ENCODE measurements around the gene SLC16A7. TPM values are rescaled to one million over a fixed set of nuclear protein-coding genes. Genes with fewer than 3 reads are reported as not detected.

The SLC16A7 gene
- total and polyA plus RNA-seq, 9 of the 15 experiments (the other 6 are each of a cell fraction or from before 2014, with no cell fraction given), result 0.18 TPM; not detected in 8

- ATAC-seq, result no peak
- Histone ChIP-seq H3K27ac (ENCODE audit: extremely low read depth, low read depth, low read length) (no peak overlapping the region), H3K79me2 (ENCODE audit: control insufficient read depth, insufficient read depth, low read length) (no peaks in the 10 kb centered on the region), H3K4me2 (ENCODE audit: insufficient read depth, low read length) (no peak overlapping the region), H3K9ac (ENCODE audit: insufficient read depth in 1 of 2, low read depth in 2 of 2, low read length in 2 of 2) (no peak overlapping the region), H4K20me1 (replicated peaks; ENCODE audit: control insufficient read depth, insufficient read depth, low read length) (no peaks in the 10 kb centered on the region), H3K9me3 (replicated peaks; ENCODE audit: control insufficient read depth, insufficient read depth, low read depth, low read length) (no peaks in the 10 kb centered on the region), H3K4me1 (replicated peaks in 1 of 2; ENCODE audit: control insufficient read depth in 2 of 2, insufficient read depth in 2 of 2, low read length in 2 of 2) (no peaks in the 10 kb centered on the region), H2AFZ (ENCODE audit: low read depth, low read length) (no peak overlapping the region), H3K9me1 (ENCODE audit: control insufficient read depth, insufficient read depth, low read length) (no peaks in the 10 kb centered on the region), H3K36me3 (ENCODE audit: control insufficient read depth, insufficient read depth, low read length) (no peaks in the 10 kb centered on the region), H3K27me3 (ENCODE audit: control insufficient read depth in 2 of 2, insufficient read depth in 2 of 2, low read length in 2 of 2) (no peaks in the 10 kb centered on the region), H3K4me3 (no peak overlapping the region)
- no peak for DNase-seq (ENCODE audit: extremely low read depth in 1 of 4, low spot score in 3 of 4)
- TF ChIP-seq ZBTB9 (CRISPR knock-in tag; IDR thresholded peaks at IDR 0.05) (no peak), ATF7 (IDR thresholded peaks at IDR 0.05) (no peak), ETV6 (IDR thresholded peaks at IDR 0.05; ENCODE audit: borderline replicate concordance in 1 of 2, low read depth in 2 of 2, low read length in 1 of 2) (no peak), ETV6 (CRISPR knock-in tag; IDR thresholded peaks at IDR 0.05; ENCODE audit: borderline replicate concordance) (no peak), CGGBP1 (CRISPR knock-in tag; IDR thresholded peaks at IDR 0.05) (no peak), PRDM10 (IDR thresholded peaks at IDR 0.05; ENCODE audit: partially characterized antibody) (no peak), ZNF655 (CRISPR knock-in tag; IDR thresholded peaks at IDR 0.05) (no peak), SMARCB1 (IDR thresholded peaks at IDR 0.05; ENCODE audit: insufficient read length, low read depth) (no peak), RBM14 (IDR thresholded peaks at IDR 0.05; ENCODE audit: borderline replicate concordance, insufficient read depth, low read depth, low read length) (no peak), ZNF696 (CRISPR knock-in tag; conservative IDR thresholded peaks at IDR 0.05) (no peak), SRSF7 (optimal IDR thresholded peaks at IDR 0.05; ENCODE audit: low read depth, low read length) (no peak), RAD51 (IDR thresholded peaks at IDR 0.05; ENCODE audit: borderline replicate concordance, low read depth) (no peak), CC2D1A (IDR thresholded peaks at IDR 0.05) (no peak), MXI1 (IDR thresholded peaks at IDR 0.05; ENCODE audit: low read depth, low read length) (no peak)
- CTCF ChIA-PET (ENCODE audit: low intra/inter-chr PET ratio), result no interaction called here
- no peak for FAIRE-seq
- intact Hi-C loops (cut with micrococcal nuclease) (no loop called here), in situ Hi-C loops (cut with MboI) (no loop called here)
- POLR2A ChIA-PET, result no interaction called here
- no TSS peak for BruUV-seq (replicated peaks)
Measured at GRCh38 chr12:59763835-59764234, 168.0 kb downstream of the SLC16A7 start.
